Glomerular visceral epithelial cell (primary cell): ENCODE data around the gene GBP6.
A peak's percentile ranks its signal among the peaks of the same experiment; 100 is the strongest.
"Not testable (repeated sequence)": the region's sequence is repeated elsewhere in the genome, so short reads cannot be mapped to it uniquely, and the experiment has no call there.

Experiments used
- DNase-seq: peaks from one replicate; pipeline ENCODE4 v3.0.0-alpha.2; 2016; ENCODE audit errors: extremely low spot score

GBP6 gene

DNA sequence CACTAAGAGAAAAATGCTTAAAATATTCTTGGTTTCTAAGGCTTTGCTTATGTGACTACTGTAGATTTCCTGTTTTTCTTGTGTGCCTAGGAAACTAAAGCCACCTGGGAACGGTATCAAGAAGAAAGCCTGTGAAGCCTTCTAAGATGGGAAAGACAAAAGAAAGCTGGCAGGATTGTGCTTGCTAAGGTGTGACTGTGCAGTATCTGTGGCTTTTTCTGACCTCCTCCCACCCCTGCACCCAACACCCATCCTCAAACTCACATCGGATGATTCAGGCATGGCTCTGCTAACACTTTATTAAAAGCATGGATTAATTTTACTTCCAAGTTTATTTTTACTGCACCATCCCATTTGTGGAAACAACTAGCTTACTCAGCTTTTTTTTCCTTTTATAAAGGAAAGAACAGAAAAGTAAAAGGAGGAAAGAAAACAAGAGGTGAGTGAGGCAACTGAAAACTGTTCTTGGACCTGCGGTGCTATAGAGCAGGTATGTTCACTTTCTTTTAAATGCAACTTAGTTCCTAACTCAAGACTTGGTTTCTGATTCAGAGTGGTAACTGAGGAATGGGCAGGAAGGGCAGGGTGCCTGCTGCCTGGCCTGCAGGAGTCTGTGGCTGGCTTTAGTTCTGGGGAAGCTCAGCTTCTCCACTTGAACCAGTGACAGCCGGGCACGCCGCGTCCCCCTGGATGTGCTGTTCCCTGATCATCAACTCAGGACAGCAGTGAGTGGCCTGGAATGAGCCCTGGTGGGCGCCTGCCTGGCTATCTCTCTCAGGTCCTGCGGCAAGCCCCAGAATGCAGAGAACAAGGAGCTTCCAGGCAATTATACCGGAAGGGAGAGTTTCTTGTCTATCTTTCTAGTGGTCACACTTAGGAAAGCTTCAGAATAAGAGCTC, at the start of gene GBP6:
GBP6 (plus strand) TSS at position 422 of the 899 bp plus-strand sequence. CDS start 4,493 bp downstream, outside the sequence.
- peak; percentile 12 for DNase-seq

DNA sequence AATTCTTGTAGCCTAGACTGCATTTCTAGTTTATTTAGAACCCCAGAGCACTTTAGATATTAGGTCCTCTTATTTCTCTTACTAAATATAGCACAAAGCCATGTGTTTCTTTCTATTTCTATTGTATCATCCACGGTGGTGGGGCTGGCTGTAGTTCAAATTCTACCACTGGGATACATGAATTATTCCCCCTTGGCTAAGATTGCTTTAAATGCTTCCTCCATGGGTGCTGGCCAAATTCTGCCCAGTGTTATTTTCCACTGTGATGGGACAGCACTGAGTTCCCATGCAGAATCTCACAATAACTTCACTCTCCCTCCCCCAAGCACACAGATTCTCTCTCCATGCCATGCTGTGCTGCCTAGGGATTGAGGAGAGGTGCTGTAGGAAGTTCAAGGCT, 41.5 kb upstream of the GBP6 start:
- DNase-seq: no peak

DNA sequence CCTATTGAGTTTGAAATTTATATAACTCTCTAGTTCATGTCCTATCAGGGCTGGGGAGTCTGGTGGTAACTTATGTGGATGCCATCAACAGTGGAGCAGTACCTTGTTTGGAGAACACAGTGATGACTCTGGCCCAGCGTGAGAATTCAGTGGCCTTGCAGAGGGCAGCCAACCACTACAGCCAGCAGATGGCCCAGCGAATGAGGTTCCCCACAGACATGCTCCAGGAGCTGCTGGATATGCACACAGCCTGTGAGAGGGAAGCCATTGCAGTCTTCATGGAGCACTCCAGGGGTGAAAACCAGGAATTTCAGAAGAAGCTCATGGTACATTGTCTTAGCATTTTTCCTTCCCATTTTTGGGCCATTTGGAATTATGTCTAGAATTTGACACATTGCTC, 32.0 kb upstream of the GBP6 start:
- no peak for DNase-seq

GRCh38 chr1:89332461-89332860, 31.4 kb upstream of the GBP6 start:
- DNase-seq: no peak

GRCh38 chr1:89335486-89335885, 28.4 kb upstream of the GBP6 start:
- DNase-seq: no peak

- DNase-seq: no peak
These were observed 26.0 kb upstream of the GBP6 start for GRCh38 chr1:89337903-89338302.

DNA sequence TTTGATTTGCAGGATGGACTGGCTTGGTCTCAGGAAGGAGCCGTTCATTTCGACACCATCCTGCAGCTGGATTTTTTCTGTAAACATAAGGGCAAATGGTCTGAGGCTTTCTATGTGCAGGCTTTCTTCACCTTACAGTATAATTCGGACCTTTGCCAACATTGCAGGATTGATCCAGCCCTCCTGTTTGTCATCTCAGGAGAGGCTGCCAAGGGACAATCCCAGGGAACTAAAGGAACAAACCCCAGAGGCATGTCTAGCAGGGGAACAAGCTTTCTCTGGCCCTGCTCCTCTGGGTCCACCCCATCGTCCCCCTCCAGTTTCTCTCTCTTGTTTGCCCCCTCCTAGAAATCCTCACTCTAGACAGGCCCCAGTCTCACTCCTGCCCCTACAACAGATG, 24.8 kb upstream of the GBP6 start:
- DNase-seq: no peak

DNA sequence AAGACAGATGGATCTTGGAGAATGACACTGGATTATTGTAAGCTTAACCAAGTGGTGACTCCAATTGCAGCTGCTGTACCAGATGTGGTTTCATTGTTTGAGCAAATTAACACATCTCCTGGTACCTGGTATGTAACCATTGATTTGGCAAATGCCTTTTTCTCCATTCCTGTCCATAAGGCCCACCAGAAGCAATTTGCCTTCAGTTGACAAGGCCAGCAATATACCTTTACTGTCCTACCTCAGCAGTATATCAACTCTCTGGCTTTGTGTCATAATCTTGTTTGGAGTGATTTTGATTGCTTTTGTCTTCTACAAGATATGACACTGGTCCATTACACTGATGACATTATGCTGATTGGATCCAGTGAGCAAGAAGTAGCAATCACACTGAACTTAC, 18.4 kb upstream of the GBP6 start:
- not testable (repeated sequence) for DNase-seq

GRCh38 chr1:89347296-89347695, 16.6 kb upstream of the GBP6 start:
- DNase-seq: no peak

DNA sequence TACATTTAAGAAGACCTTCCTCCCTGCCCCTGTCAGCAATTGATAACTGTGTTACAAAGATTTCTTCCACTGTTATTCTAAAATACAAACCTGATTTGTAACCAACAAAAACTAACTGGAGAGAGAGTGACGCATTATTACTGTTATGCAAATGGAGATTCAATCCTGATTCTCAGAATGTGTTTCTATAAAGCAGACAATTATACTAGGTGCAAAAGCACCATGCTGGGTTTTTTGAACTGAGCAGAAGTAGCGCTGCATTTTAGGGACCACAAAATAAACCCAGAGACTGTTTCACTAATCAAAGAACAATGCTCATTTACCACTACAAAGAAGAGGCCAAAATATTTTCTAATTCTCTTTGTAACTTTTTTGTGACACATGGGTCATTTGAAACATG, 13.6 kb upstream of the GBP6 start:
- DNase-seq: no peak

DNA sequence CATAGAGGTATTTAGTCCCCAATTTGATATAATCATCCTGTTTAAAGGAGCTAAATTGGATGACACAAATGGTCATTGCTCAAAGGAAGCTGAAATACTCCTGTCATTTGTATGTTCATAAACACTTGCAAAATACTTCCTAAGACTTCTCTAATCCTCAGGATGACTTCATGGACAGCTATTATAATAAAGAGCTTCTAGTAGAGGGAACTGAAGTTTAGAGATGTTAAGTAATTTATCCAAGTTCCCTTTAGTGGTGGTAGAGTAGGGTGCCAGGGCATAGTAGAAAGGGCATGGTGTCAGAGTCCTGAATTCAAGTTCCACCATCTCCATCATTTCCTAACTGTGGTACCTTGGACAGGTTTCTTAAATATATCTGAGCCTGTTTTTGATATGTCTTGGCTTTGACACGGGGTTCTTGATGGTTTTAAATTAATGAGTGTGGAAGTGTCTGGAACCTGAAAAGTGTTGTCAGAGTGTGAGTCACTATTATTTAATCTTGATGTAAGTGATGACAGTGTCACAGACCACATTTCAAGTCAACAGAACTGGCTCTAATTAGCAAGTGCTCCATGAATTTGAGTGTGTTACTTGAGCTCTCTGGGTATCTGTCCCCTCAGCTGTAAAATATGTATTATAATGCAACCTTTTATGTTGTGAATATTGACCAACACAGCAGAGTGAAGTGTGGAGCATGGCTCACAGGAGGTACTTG, 12.1 kb upstream of the GBP6 start:
- DNase-seq: no peak

DNA sequence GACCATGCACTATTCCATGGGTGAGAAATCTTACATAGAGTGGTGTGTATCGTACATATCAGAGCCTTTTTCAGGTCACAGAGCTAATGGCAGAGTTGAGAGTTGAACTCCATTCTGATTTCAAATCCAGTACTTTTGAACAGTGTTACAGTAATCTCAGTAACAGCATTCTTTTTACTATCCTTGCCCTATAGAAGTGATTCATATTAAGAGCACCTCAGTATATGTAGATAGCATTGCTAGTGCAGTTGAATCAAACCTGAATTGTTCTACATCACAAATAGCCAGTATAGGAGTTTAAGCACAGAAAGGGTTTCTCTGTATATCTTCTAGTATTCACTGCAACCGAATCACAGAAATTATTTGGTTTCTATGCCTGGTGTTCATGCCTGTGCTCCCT, 11.4 kb upstream of the GBP6 start:
- DNase-seq: no peak

DNA sequence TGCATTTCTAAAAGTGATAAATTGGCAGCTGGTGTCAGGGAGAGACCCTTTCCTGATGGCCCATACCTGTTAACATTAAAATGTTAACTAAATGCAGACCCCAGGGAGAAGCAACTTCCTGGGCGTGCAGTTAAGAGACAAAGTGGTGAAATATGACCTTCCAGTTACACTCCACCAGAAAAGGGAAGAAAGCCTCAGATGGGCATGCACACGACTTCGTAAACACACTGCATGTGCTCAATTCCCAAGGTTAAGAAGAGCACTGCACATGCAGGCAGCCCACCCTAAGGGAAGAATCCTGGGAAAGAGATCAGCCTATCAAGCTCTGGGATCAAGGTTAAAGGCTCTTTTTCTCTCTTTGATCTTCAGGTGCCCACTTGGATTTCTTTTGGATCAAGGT, 9.7 kb upstream of the GBP6 start:
- no peak for DNase-seq

- DNase-seq: no peak
These were observed 8.8 kb upstream of the GBP6 start for GRCh38 chr1:89355056-89355455.

- peak; percentile 19 for DNase-seq
These were observed 7.0 kb upstream of the GBP6 start for GRCh38 chr1:89356658-89357400.

- DNase-seq: peak; percentile 62
These were observed 5.5 kb upstream of the GBP6 start for GRCh38 chr1:89358287-89358893.

- no peak for DNase-seq
These were observed 3.1 kb upstream of the GBP6 start for GRCh38 chr1:89360716-89361115.

DNA sequence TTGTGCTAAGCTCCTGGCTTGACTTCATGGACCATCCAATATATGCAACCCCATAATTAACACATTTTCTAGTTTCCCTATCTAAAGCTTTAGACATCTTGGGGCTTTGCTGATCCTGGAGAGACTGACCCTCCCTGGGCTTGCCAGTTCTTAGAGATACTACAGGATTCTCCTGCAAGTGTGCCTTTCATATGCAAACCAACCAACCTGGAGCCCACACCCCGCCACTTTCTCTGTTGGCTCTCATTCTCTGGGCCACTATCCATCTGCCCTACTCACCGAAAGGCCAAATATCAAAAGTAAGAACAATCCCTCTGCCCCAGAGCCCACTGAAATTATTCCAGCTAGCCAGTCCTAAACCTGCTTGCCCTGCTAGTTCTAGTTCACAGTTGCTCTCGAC, 2.2 kb upstream of the GBP6 start:
- no peak for DNase-seq

DNA sequence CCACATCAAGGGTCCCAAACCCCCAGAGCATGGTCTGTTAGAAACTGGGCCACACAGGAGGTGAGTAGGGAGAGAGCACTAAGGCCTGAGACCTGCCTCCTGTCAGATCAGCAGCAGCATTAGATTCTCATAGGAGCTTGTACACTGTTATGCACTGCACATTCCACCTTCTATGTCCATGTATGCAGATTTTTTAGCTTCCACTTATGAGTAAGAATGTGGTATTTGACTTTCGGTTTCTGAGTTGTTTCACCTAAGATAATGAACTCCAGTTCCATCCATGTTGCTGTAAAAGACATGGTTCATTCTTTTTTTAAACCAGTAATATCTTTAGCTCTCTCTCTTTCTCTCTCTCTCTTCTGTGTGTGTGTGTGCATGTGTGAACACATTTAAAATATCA, 663 bp upstream of the GBP6 start:
- peak; percentile 21 for DNase-seq

DNA sequence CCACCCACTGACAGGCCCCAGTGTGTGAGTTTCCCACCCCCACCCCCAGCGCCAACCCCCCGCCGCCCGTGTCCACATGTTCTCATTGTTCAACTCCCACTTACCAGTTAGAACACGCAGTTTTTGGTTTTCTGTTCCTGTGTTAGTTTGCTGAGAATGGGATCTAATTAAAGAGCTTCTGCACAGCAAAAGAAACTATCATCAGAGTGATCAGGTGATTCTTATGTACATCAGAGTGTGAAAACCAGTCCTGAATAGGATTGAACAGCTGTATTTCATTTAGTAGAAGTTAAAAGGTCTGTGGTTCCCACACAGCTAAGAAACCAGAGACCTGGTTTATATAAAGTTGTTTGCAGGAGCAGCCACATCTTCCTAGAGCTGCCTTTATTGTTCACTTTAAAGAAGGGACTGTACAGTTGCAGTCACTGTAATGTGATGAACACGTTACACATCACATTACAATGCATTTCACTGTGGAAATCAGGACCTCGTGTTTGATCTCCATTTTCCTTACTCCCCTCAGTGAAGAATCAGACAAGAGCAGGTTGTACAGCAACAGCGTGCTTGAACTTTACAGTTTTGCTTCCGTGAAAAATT, 1.2 kb downstream of the GBP6 start:
- DNase-seq: no peak

DNA sequence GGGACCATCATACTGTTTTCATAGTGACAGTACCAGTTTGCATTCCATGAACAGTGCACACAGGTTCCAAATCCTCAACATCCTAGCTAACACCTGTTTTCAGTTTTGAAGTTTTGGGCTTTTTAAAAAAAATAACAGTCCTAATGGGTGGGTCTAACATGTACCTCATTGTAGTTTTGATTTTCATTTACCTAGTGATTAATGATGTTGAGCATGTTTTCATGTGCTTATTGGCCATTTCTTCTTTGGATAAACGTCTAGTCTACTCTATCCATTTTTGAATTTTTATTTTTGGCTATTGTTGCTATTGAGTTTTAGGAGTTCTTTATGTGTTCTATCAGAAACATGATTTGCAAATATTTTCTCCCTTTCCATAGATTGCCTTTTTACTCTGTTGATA, 3.4 kb downstream of the GBP6 start:
- DNase-seq: no peak

DNA sequence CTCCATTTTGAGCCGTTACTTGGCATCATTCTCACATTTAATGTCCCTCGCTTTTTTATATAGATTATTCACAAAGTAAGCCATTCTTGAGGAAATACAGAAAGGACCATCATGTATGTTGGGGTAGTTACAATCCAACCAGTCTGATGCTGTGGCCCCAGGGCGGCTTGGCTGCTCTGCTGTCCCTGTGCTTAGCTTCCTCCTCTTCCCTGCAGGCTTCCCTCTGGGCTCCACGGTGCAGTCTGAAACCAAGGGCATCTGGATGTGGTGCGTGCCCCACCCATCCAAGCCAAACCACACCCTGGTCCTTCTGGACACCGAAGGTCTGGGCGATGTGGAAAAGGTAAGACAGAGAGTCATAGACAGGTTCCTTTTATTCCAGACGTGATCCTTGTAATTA, 5.5 kb downstream of the GBP6 start:
- DNase-seq: no peak
